AG09319 (cell line): ENCODE data around the gene GLOD5.

Experiments
- DNase-seq: peaks from one replicate; pipeline ENCODE4 v3.0.0-alpha.2; 2010; ENCODE audit warnings: low read depth; ENCODE audit errors: extremely low read depth
- CTCF ChIP-seq: IDR thresholded peaks from 2 replicates; pipeline ENCODE4 v1.5.1; 2011; ENCODE audit warnings: low read depth, mild to moderate bottlenecking, inconsistent platforms, low read length, moderate library complexity

The GLOD5 gene

GRCh38 chrX:48786825-48787504 is 25.4 kb downstream of the GLOD5 start:
- no peak for TF ChIP-seq CTCF
- DNase-seq, result no peak

- TF ChIP-seq CTCF, result no peak
- DNase-seq, result no peak
Measured at GRCh38 chrX:48787505-48788443, 26.2 kb downstream of the GLOD5 start.

GRCh38 chrX:48789366-48790220 is 28.0 kb downstream of the GLOD5 start:
- no peak for TF ChIP-seq CTCF
- no peak for DNase-seq

DNA sequence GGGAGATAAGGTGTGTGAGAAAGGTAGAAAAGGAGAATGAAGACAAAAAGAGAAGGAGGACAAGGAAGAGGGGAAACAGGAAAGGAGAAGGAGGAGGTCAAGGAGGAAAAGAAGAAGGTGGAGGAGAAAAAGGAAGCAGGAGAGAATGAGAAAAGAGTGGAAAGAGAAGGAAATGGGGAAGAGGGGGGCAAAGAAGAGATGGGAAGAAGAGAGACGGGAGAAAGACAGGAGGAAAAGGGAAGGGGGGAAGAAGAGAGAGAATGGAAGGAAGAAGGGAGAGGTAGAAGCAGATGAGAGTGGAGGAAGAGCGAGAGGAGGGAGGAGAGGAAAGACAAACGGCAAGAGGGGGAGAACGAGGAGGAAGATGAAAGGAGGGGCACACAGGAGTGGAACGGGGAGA is 28.9 kb downstream of the GLOD5 start:
- TF ChIP-seq CTCF, result no peak
- no peak for DNase-seq

DNA sequence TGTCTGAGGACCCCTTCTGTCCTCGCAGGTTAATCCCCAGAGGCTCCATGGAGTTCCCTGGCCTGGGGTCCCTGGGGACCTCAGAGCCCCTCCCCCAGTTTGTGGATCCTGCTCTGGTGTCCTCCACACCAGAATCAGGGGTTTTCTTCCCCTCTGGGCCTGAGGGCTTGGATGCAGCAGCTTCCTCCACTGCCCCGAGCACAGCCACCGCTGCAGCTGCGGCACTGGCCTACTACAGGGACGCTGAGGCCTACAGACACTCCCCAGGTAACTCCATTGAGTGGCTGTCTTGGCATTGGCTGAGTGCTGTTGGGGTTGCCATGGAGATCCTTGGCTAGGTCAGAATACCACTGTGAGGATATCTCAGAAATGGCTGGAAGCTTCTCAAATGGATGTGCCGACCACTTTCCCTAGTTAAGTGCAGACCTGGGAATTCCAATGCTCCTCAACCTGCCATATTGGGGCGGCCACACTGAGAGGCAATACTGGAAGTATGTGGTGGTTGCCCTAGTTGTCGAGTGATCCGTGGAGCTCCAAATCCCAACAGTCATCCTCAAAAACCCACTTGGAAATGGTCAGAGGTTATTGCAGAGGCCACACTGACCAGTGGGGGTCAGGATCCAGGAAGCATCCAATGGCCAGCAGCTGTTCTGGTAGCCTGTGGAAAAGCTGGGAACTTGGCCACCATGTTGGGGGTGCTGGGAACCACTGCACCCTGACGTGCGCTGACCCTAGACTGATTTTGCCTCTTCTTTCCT is 29.7 kb downstream of the GLOD5 start:
- no peak for DNase-seq
- no peak for TF ChIP-seq CTCF

GRCh38 chrX:48792219-48792618 is 30.7 kb downstream of the GLOD5 start:
- TF ChIP-seq CTCF, result no peak
- DNase-seq, result no peak
